MCF 10A (cell line): ENCODE measurements around the gene MRPL40. TPM values are rescaled to one million over a fixed set of nuclear protein-coding genes. Genes with fewer than 3 reads are reported as not detected.

Experiments
- BruUV-seq: library from RNA; stranded (reverse); fragments of 400-500 nt; replicated peaks from 2 replicates; lab custom pipeline; 2021; lab: Mats Ljungman, UMichigan
- CTCF ChIA-PET: fragments of 300-600 bp; sonication (Branson Sonifier 250); formaldehyde crosslinking; extraction: SDS; loops from one replicate; lab custom pipeline; 2021; ENCODE audit warnings: antibody characterized with exemption, inconsistent platforms; lab: Yijun Ruan, JAX
- POLR2A ChIA-PET: fragments of 300-600, 350-650 bp; sonication (Branson Sonifier 250); formaldehyde crosslinking; extraction: SDS; loops from one replicate; lab custom pipeline; 2020; ENCODE audit warnings: antibody characterized with exemption, inconsistent platforms; lab: Yijun Ruan, JAX
- DNase-seq: peaks from one replicate; pipeline ENCODE4 v3.0.0-alpha.2; 2018; ENCODE audit not compliant: unreplicated experiment
- H3K27ac Mint-ChIP-seq: one replicate; pipeline ENCODE4 v1.8.0; 2022; ENCODE audit warnings: mild to moderate bottlenecking, low read depth, mixed read lengths; ENCODE audit not compliant: unreplicated experiment
- H3K27me3 Mint-ChIP-seq: one replicate; pipeline ENCODE4 v1.8.0; 2022; ENCODE audit warnings: mixed read lengths; ENCODE audit not compliant: insufficient read depth, unreplicated experiment
- H3K36me3 Mint-ChIP-seq: one replicate; pipeline ENCODE4 v1.8.0; 2022; ENCODE audit warnings: mild to moderate bottlenecking, moderate library complexity, mixed read lengths; ENCODE audit not compliant: insufficient read depth, unreplicated experiment
- H3K4me1 Mint-ChIP-seq: one replicate; pipeline ENCODE4 v1.8.0; 2022; ENCODE audit warnings: mixed read lengths; ENCODE audit not compliant: insufficient read depth, unreplicated experiment
- H3K4me3 Mint-ChIP-seq: one replicate; pipeline ENCODE4 v1.8.0; 2022; ENCODE audit warnings: mild to moderate bottlenecking, moderate library complexity, mixed read lengths; ENCODE audit not compliant: unreplicated experiment
- H3K9me3 Mint-ChIP-seq: one replicate; pipeline ENCODE4 v1.8.0; 2022; ENCODE audit warnings: mixed read lengths; ENCODE audit not compliant: unreplicated experiment
- intact Hi-C: fragments of 100-400 bp; cut with micrococcal nuclease; formaldehyde crosslinking; loops from 2 replicates; pipeline ENCODE4 v1.14.1; 2022
- total RNA-seq: library from RNA; stranded (reverse); gene quantifications from 2 replicates; pipeline ENCODE4 v1.2.3, GENCODE V29; 2022
- TF ChIP-seq, protein P1 (sequence below): fragments of 200-600 bp; IDR thresholded peaks from one replicate; pipeline ENCODE4 v1.8.0; 2022; ENCODE audit warnings: antibody characterized with exemption, mild to moderate bottlenecking; ENCODE audit not compliant: unreplicated experiment

The MRPL40 gene
- total RNA-seq, 1 experiment from 2014 or later = 51.9 TPM

DNA sequence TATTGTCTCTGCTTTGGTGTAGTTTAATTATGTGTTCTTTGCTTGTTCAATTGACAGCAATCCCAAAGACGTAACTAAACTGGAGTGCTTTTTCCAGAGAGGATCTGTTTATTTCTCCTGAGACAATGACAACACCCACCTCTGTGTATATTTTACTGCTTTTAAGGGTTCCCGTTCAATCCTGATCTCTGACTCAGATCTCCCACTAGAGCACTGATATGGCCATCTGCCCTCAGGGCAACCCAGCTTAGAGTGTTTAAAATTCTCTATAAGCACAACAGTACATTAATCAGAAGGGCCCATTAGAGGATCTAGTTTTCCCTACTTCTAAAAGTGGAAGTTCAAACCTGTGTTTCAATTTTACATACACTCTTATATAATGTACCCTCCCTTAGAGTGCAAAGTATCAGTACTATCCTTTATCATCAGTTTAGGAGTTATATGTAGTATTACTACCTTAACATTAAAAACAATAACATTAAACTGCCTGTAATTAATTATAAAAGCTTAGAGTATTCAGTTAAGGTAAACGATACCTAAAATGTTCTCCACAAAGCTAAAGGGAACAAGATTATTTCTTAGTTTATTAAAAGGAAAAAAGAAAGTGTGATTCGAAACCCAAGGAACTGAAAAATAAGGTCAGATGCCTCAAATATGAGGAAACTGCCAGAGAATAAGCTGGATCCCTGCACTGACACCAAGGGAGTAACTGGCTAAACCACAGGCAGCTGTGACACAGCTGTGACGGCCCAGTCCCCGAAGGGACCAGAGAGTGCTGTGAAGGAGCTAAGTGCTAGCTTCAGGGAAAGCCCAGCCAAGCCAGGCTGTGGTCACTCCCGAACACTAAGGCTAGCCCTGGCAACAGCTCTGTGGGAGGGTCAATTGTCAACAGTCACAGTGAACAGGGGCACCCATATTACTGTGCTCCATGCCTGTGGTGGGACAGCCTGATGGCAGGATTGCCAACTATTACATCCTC lies 31.4 kb downstream of the MRPL40 start:
- Mint-ChIP-seq H3K36me3 (peaks cover 66% of the 10 kb centered on the region), H3K9me3 (no peaks in the 10 kb centered on the region), H3K4me3 (no peak overlapping the region), H3K4me1 (no peaks in the 10 kb centered on the region), H3K27ac (no peak overlapping the region), H3K27me3 (no peaks in the 10 kb centered on the region)
- BruUV-seq = no TSS peak
- intact Hi-C loops = no loop called here
- DNase-seq = no peak
- CTCF ChIA-PET = interaction anchor here (0.6 to 2.2 kb wide), 3 partner anchors 14 to 165 kb away, joined by 3 to 11 read pairs (median 3); no protein-coding TSS in a partner anchor
- POLR2A ChIA-PET = interaction anchor here (0.6 to 1.9 kb wide), 5 partner anchors 11 to 600 kb away, joined by 3 to 4 read pairs (median 3); partner anchors contain the start of gene CDC45
- TF ChIP-seq, protein P1, sequence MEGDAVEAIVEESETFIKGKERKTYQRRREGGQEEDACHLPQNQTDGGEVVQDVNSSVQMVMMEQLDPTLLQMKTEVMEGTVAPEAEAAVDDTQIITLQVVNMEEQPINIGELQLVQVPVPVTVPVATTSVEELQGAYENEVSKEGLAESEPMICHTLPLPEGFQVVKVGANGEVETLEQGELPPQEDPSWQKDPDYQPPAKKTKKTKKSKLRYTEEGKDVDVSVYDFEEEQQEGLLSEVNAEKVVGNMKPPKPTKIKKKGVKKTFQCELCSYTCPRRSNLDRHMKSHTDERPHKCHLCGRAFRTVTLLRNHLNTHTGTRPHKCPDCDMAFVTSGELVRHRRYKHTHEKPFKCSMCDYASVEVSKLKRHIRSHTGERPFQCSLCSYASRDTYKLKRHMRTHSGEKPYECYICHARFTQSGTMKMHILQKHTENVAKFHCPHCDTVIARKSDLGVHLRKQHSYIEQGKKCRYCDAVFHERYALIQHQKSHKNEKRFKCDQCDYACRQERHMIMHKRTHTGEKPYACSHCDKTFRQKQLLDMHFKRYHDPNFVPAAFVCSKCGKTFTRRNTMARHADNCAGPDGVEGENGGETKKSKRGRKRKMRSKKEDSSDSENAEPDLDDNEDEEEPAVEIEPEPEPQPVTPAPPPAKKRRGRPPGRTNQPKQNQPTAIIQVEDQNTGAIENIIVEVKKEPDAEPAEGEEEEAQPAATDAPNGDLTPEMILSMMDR = no peak

DNA sequence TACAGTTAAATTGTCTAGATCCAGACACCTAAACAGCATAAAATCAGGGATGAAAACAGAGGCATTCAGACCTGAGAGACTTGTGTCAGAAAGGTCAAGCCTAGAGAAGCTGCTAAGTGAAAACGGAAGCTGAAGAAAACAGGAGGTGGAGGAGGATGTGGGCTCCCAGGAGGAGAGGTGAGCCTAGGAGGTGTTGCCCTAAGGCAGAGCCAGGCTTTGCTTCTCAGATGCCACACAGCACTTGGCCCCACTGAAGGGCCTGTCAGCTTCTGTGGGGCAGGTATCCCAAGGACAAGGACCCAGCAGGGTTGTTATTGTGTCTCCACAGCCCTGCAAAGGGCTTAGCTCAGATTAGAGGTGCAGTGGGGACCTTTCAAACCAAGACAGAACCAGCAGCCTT lies 32.2 kb downstream of the MRPL40 start:
- TF ChIP-seq, protein P1 = no peak
- no peak for DNase-seq
- intact Hi-C loops = no loop called here
- CTCF ChIA-PET = interaction anchor here (0.6 to 1.2 kb wide), 3 partner anchors 14 to 267 kb away, joined by 3 read pairs; no protein-coding TSS in a partner anchor
- POLR2A ChIA-PET = interaction anchor here (0.8 to 1.9 kb wide), 3 partner anchors 12 to 15 kb away, joined by 3 to 4 read pairs (median 3); partner anchors contain the start of gene CDC45
- H3K9me3 Mint-ChIP-seq = no peaks in the 10 kb centered on the region
- H3K4me1 Mint-ChIP-seq = no peaks in the 10 kb centered on the region
- H3K36me3 Mint-ChIP-seq = peaks cover 71% of the 10 kb centered on the region
- no peak overlapping the region for H3K27ac Mint-ChIP-seq
- H3K4me3 Mint-ChIP-seq = no peak overlapping the region
- H3K27me3 Mint-ChIP-seq = no peaks in the 10 kb centered on the region
- no TSS peak for BruUV-seq

DNA sequence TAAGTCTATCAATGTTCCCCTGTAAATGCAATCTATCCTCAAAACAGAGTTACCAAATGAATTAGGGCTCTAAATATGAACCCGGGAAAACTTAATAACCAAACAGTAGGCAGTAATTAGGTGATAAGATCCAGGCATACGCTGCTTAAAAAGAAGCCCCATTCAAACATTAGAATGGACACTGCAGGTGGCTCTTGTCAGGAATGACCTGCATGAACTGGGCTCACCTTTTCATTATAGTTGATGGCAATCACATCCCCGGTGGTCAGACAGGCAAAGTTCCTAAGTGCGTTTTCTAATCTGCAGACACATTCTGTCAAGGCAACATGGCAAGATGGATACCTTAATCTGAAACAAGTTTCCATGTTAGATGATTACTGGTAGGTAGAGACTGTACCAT lies 32.6 kb downstream of the MRPL40 start:
- H3K27ac Mint-ChIP-seq = no peak overlapping the region
- POLR2A ChIA-PET = interaction anchor here (1.0 to 1.9 kb wide), 2 partner anchors 12 to 33 kb away, joined by 3 to 4 read pairs; partner anchors contain the start of gene MRPL40

More for the DNA sequence above, 32.6 kb downstream of the MRPL40 start:
- CTCF ChIA-PET = interaction anchor here (0.6 to 1.2 kb wide), 4 partner anchors 13 to 268 kb away, joined by 3 read pairs; no protein-coding TSS in a partner anchor
- H3K27me3 Mint-ChIP-seq = no peaks in the 10 kb centered on the region
- TF ChIP-seq, protein P1 = no peak
- H3K9me3 Mint-ChIP-seq = no peaks in the 10 kb centered on the region
- peaks cover 71% of the 10 kb centered on the region for H3K36me3 Mint-ChIP-seq
- DNase-seq = no peak
- BruUV-seq = no TSS peak
- intact Hi-C loops = no loop called here
- no peaks in the 10 kb centered on the region for H3K4me1 Mint-ChIP-seq
- H3K4me3 Mint-ChIP-seq = no peak overlapping the region
